Cardiac ventricle fibroblast (primary cell): ENCODE results near the gene IRX2. TPM values are rescaled to one million over a fixed set of nuclear protein-coding genes. Genes with fewer than 3 reads are reported as not detected.

Experiments
- total RNA-seq: library from RNA; depleted of rRNA; stranded (reverse); fragments of >200 nt; gene quantifications from 2 replicates; pipeline ENCODE4 v1.2.3, GENCODE V29; 2015

The IRX2 gene
- 0.25 and 0.44 TPM in 2 replicates for total RNA-seq

GRCh38 chr5:2751592-2752021 lies at the start of gene IRX2:
Gene IRX2 (minus strand): TSS chr5:2751677. CDS start chr5:2751413, 264 bp downstream.

